ENCODE data around the gene CCL4. TPM values are rescaled to one million over a fixed set of nuclear protein-coding genes. Genes with fewer than 3 reads are reported as not detected.

The CCL4 gene
- total RNA-seq, 1 experiment from 2014 or later, result 1.2 TPM

- no TSS peak for BruUV-seq (replicated peaks)
- Histone ChIP-seq H3K4me3 (replicated peaks in 1 of 2; ENCODE audit: low read depth in 1 of 2, low read length in 2 of 2) (no peak overlapping the region), H3K9me3 (ENCODE audit: control insufficient read depth in 1 of 2, insufficient read depth in 1 of 2, low read depth in 1 of 2, low read length in 2 of 2) (no peaks in the 10 kb centered on the region), H2AFZ (ENCODE audit: low read depth, low read length, poor library complexity, severe bottlenecking) (no peak overlapping the region), H3K27me3 (ENCODE audit: insufficient read depth, low read length) (no peaks in the 10 kb centered on the region), H3K27ac (ENCODE audit: low read depth, low read length) (no peak overlapping the region), H3K9me2 (ENCODE audit: insufficient read depth) (no peaks in the 10 kb centered on the region), H4K20me1 (ENCODE audit: insufficient read depth) (no peaks in the 10 kb centered on the region), H3K36me3 (ENCODE audit: control insufficient read depth in 1 of 2, insufficient read depth in 2 of 2, low read length in 2 of 2) (no peaks in the 10 kb centered on the region), H3K9ac (ENCODE audit: low read length) (no peak overlapping the region), H3K4me2 (ENCODE audit: low read length) (no peak overlapping the region), H3K79me2 (ENCODE audit: insufficient read depth, low read length) (no peaks in the 10 kb centered on the region), H3K4me1 (ENCODE audit: control insufficient read depth in 1 of 2, insufficient read depth in 2 of 2, low read length in 2 of 2) (no peaks in the 10 kb centered on the region)
- intact Hi-C loops (cut with micrococcal nuclease), result loop anchor here (5.0 kb wide), 2 partner anchors 58 to 168 kb away; no protein-coding TSS in a partner anchor
- CTCF ChIA-PET, result interaction anchor here (1.5 to 2.2 kb wide), 2 partner anchors 14 to 16 kb away, joined by 3 to 13 read pairs; no protein-coding TSS in a partner anchor
- TF ChIP-seq SIN3A (IDR thresholded peaks at IDR 0.05; ENCODE audit: low read depth) (no peak), POLR2AphosphoS5 (IDR thresholded peaks at IDR 0.05; ENCODE audit: low read depth, low read length) (no peak), SRF (IDR thresholded peaks at IDR 0.05; ENCODE audit: low read depth) (no peak), EGR1 (IDR thresholded peaks at IDR 0.05; ENCODE audit: low read depth) (no peak)
- DNase-seq (ENCODE audit: low read depth, low spot score), result no peak
- POLR2A ChIA-PET, result no interaction called here
- no peak for ATAC-seq
- RAD21 ChIA-PET (ENCODE audit: low non-redundant PET in 1 of 2, low total read pairs in 2 of 2, uncharacterized antibody in 2 of 2, unreplicated experiment in 2 of 2), result no interaction called here
These were observed 31.8 kb downstream of the CCL4 start for GRCh38 chr17:36135465-36135864.

GRCh38 chr17:36136036-36136435 is 32.4 kb downstream of the CCL4 start:
- Histone ChIP-seq H3K4me1 (ENCODE audit: control insufficient read depth in 1 of 2, insufficient read depth in 2 of 2, low read length in 2 of 2) (no peaks in the 10 kb centered on the region), H3K27ac (ENCODE audit: low read depth, low read length) (no peak overlapping the region), H3K79me2 (ENCODE audit: insufficient read depth, low read length) (no peaks in the 10 kb centered on the region), H3K4me3 (replicated peaks in 1 of 2; ENCODE audit: low read depth in 1 of 2, low read length in 2 of 2) (no peak overlapping the region), H3K4me2 (ENCODE audit: low read length) (no peak overlapping the region), H3K9me3 (ENCODE audit: control insufficient read depth in 1 of 2, insufficient read depth in 1 of 2, low read depth in 1 of 2, low read length in 2 of 2) (no peaks in the 10 kb centered on the region), H3K9ac (ENCODE audit: low read length) (no peak overlapping the region), H3K36me3 (ENCODE audit: control insufficient read depth in 1 of 2, insufficient read depth in 2 of 2, low read length in 2 of 2) (no peaks in the 10 kb centered on the region), H3K27me3 (ENCODE audit: insufficient read depth, low read length) (no peaks in the 10 kb centered on the region), H4K20me1 (ENCODE audit: insufficient read depth) (no peaks in the 10 kb centered on the region), H3K9me2 (ENCODE audit: insufficient read depth) (no peaks in the 10 kb centered on the region), H2AFZ (ENCODE audit: low read depth, low read length, poor library complexity, severe bottlenecking) (no peak overlapping the region)
- BruUV-seq (replicated peaks), result no TSS peak
- intact Hi-C loops (cut with micrococcal nuclease), result loop anchor here (5.0 kb wide), 2 partner anchors 59 to 169 kb away; no protein-coding TSS in a partner anchor
- no peak for ATAC-seq
- ChIA-PET CTCF (interaction anchor here (1.5 to 2.2 kb wide), 2 partner anchors 13 to 17 kb away, joined by 3 to 13 read pairs; no protein-coding TSS in a partner anchor), RAD21 (ENCODE audit: low non-redundant PET in 1 of 2, low total read pairs in 2 of 2, uncharacterized antibody in 2 of 2, unreplicated experiment in 2 of 2) (no interaction called here), POLR2A (no interaction called here)
- TF ChIP-seq SIN3A (IDR thresholded peaks at IDR 0.05; ENCODE audit: low read depth) (no peak), EZH2phosphoT487 (IDR thresholded peaks at IDR 0.05; ENCODE audit: borderline replicate concordance) (no peak), EZH2 (IDR thresholded peaks at IDR 0.05) (no peak), RAD21 (IDR thresholded peaks at IDR 0.05; ENCODE audit: low read depth) (no peak), CEBPB (IDR thresholded peaks at IDR 0.05; ENCODE audit: low read depth) (no peak), TCF7L2 (IDR thresholded peaks at IDR 0.05; ENCODE audit: borderline replicate concordance, extremely low read depth, insufficient read depth, insufficient read length) (no peak), FOSL1 (IDR thresholded peaks at IDR 0.05; ENCODE audit: low read depth) (no peak), EGR1 (IDR thresholded peaks at IDR 0.05; ENCODE audit: low read depth) (no peak)
- TF ChIP-seq, protein P1, sequence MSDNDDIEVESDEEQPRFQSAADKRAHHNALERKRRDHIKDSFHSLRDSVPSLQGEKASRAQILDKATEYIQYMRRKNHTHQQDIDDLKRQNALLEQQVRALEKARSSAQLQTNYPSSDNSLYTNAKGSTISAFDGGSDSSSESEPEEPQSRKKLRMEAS (IDR thresholded peaks at IDR 0.05), result no peak
- TF ChIP-seq, protein P2, sequence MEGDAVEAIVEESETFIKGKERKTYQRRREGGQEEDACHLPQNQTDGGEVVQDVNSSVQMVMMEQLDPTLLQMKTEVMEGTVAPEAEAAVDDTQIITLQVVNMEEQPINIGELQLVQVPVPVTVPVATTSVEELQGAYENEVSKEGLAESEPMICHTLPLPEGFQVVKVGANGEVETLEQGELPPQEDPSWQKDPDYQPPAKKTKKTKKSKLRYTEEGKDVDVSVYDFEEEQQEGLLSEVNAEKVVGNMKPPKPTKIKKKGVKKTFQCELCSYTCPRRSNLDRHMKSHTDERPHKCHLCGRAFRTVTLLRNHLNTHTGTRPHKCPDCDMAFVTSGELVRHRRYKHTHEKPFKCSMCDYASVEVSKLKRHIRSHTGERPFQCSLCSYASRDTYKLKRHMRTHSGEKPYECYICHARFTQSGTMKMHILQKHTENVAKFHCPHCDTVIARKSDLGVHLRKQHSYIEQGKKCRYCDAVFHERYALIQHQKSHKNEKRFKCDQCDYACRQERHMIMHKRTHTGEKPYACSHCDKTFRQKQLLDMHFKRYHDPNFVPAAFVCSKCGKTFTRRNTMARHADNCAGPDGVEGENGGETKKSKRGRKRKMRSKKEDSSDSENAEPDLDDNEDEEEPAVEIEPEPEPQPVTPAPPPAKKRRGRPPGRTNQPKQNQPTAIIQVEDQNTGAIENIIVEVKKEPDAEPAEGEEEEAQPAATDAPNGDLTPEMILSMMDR (IDR thresholded peaks at IDR 0.05 in 2 of 3, conservative IDR thresholded peaks at IDR 0.05 in 1 of 3; ENCODE audit: borderline replicate concordance in 1 of 3, insufficient read depth in 1 of 3, low read depth in 2 of 3, low read length in 2 of 3), result no peak
- TF ChIP-seq, protein P3, sequence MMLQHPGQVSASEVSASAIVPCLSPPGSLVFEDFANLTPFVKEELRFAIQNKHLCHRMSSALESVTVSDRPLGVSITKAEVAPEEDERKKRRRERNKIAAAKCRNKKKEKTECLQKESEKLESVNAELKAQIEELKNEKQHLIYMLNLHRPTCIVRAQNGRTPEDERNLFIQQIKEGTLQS (IDR thresholded peaks at IDR 0.05), result no peak
- no peak for DNase-seq (ENCODE audit: low read depth, low spot score)
